HG03135 (cell line): ENCODE results near the gene UPK1B.

Experiments used
- ATAC-seq: cut with Tn5 transposase; IDR thresholded peaks from one replicate; pipeline ENCODE4 v1.9.1; 2021; ENCODE audit warnings: mild to moderate bottlenecking, moderate library complexity; ENCODE audit not compliant: unreplicated experiment

Gene UPK1B

DNA sequence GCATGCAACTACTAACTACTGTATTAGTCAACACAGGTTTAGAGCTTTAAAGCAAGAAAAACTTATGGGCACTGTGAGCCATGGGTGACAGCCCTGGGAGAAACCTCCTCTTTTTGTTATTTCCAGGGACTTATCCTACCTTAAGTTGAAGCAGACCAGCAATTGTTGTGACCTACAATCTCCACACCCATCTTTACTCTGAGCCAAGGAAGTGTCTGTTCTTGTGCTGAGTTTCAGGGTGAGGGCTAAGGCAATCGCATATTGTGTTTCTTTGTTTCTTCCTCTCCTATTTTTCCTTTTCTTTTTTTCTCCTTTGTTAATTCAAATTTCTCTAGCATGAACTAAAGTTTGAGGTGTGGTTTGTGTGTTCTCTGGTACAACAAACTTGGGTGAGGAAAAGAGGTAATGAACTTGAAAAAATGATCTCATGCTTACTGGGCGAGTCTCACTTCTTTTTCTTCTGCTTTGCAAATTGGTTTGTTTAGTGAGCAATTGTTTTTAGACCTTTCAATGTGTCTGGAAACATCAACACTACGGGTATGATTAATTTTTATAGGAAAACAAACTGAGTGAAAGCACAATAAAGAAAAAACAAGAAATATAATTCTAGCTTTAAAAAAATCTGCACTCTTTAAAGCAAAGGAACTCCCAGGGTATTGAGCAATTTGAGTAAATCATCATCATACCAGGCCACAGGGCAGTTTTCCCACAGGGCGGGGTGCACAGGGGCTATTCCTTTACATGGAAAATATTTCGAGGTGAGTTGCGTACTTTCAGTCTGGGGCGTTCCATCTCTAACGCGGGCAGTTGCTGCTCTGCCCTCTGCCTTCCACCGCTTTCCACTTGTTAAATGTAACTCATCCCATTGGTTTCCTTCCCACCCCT lies 2.7 kb downstream of the UPK1B start:
- ATAC-seq: no peak

DNA sequence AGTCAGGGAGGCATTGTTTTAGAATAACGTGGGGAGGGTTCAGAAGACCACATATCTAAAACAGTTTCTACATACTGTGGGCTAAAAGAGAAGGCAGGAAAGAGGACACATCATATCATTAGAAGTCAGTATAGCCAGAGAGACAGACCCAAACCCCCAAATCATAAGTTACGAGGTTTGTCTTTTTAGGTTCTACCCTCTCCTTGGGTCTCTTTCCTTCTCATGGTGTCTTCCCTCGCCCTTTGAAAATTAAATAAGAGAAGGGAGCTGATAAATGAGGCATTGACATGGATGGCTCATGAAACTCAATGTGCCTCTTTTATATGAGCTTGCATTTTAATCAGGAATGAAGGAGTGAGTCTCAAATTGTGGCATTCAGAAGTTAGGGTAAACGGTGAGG lies 3.4 kb downstream of the UPK1B start:
- no peak for ATAC-seq

DNA sequence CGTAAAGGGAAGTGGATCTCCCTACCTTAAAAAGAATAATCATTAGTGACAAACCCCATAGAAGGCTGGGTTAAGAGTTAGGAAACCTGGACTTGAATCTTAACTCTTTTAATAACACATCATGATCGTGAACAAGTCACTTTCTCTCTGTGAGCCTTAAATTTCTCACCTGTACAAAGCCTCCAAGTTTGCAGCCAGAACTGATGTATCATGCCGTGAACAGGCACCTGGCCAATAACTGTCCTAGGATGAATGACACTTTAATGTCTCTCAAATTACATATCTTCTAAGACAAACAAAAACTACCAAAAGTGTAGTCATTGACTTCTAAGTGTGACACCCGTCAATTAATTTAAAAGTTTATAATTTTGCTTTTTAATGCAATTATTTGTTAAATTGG lies 3.9 kb downstream of the UPK1B start:
- ATAC-seq: no peak

DNA sequence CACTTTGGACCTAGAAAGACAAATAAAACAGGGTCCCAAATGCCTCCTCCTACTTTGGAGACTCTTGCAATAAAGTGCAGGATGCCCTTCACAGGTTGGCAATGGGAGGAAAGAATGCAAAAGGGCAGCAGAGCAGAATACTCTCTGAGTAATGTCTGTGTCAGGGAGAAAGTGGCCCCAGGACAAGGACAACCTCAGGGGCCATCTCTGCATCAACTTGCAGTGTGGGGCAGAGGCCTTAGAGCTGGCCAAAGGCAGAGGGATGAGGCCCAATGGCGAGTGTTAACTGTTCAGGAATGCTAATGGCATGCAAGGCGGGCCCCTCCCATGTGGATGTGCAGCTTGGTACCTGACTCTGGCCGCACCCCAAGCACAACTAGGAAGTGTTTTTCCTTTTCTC lies 8.4 kb downstream of the UPK1B start:
- no peak for ATAC-seq

DNA sequence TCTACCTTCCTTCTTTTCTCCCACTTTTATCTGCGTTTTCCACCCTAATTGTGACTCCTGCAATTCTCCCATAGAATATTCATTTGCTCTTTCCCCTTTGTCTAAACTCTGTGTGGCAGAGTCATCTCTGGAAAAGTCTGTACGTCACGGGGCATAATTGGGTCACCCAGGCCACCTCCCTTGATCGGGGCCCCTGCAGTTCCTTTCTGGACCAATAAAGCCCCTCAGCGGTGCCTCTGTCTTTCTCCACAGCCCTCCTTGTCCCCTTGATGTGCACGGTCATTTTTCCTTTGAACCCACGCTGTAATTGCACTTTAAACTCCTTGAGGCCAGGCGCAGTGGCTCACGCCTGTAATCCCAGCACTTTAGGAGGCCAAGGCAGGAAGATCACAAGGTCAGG lies 10.7 kb downstream of the UPK1B start:
- ATAC-seq: no peak

DNA sequence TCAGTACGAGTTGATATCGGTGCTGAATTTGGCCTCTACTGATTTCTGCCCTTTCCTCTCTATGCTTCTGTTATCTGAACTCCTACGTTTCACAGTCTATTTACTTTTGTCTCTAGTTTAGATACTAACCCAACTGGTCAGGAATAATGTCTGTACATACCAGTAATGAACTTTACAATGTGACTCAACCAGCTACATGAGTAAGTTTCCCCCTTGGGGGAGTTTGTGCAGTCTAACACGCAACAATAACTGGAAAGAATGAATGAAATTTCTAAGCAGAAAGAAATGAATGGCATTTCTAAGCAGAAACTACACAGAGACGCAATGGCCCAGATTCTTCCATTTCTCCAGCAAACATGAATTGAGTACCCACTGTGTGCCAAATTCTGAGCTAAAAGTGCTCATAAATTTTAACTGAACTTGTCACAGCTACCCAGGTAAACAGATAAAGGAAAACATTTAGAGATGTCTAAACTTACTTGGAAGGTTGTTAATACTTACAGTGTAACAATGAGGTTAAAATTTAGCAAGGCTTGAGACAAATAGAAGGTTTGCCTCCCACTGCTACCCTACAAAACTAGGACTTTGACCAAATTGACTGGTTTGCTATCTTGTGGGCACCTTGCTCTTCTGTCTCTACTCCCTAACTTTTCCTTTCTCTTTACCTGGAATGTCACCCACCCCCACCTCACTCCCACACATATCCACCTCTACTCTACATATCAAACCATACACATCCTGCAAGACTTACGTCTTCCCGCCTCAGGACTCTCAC lies 11.6 kb downstream of the UPK1B start:
- ATAC-seq: no peak

DNA sequence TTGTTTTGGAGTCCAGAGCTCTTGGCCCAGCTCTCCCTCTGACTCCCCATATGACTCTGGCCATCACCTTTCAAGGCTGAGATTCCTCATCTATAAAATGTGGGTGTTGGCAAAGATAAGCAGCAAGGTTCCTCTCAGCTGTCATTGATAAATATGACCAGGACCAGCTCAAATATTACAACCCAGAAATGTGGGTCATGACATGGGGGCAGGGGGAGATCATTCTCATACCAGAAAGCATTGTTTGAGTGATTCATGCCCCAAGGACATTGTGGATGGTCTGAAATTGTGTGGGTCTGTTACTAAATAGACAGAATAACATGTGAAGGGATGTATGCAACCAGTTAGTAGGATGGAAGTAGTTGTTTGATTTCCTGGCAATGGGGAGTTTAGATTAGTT lies 13.9 kb downstream of the UPK1B start:
- no peak for ATAC-seq

DNA sequence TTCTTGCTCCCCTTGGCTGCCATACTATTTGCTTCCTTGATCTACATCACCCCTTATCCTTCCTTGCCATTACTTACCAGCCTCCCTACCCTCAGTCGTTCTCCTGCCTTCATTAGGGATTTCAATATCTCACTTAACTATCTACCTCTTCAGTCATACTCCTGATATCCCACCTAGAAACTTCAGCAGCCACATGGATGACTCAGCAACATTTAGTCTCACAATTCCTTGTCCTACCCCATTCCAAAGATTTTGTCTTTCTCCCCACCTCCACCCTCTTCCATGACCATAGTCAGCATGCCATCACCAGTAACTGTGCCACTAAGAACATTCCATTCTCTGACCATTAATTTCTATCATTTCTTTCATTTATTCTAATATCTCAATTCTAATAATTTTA lies 18.4 kb downstream of the UPK1B start:
- ATAC-seq: no peak

DNA sequence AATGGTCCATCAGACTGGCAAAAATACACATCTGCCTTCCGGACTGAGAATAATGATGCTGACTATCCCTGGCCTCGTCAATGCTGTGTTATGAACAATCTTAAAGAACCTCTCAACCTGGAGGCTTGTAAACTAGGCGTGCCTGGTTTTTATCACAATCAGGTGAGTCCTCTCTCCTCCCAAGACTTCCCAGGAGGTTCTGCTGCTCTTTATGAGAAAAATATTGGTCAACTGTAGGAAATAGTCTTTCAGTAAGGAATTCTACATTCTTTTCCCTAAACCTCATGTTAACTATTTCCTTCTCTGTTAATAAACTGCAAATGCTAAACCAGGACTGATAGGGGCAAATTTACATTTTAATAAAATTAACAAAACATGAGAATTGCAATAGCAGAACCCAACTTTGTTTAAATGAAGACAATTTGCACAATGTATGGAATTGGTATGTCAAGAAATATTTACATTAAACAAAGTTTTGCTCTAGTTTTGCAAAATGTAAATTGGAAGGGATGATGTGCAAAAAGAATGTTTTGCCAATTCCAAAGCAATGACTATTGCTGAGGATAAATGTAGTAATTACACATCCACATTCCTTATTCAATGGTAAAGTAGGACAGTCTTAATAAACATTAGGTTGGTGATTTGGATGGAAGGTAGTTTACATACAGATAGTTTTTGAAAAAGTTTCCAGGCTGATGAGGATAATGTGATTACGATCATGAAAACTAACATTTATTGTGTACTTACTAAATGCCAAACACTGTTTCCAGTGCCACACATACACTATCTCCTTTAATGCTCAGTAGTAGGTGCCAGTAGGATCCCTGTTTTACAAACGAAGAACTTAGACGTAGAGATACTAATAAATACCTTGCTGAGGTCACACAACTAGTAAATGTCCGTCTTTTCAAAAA lies 21.1 kb downstream of the UPK1B start:
- ATAC-seq: no peak

DNA sequence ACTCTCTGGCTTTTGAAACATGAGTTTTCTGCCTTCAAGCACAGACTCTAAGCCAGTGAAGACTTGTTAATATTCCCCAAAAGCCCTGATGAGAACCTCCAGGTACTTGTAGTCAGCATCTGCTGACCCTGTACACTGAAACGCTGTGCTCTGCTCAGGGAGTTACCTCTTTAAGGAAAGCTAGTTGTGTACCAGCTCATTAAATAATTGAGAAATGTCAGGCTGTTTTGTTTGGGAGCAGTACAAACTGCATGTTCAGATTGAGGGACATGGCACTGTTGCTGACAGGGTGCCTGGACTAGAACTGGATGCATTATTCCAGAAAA lies 21.7 kb downstream of the UPK1B start:
- no peak for ATAC-seq

DNA sequence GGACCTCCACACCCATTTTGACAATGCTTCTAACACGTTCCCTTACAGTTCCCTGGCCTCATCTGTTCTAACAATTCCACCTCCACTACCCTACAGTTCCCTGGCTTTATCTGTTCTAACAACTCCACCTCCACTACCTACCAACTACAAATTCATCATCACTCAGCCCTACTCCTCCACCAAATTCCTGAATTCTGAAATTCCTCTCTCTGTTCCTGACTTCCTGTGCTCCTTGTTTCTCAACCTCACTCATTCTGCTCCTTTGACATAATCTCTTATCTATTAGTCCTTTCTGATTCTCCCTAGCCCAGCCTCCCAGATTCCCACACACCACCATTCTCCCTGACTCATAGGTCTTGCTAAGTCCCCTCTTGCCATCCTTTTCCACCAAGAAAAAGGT lies 22.5 kb downstream of the UPK1B start:
- ATAC-seq: no peak

DNA sequence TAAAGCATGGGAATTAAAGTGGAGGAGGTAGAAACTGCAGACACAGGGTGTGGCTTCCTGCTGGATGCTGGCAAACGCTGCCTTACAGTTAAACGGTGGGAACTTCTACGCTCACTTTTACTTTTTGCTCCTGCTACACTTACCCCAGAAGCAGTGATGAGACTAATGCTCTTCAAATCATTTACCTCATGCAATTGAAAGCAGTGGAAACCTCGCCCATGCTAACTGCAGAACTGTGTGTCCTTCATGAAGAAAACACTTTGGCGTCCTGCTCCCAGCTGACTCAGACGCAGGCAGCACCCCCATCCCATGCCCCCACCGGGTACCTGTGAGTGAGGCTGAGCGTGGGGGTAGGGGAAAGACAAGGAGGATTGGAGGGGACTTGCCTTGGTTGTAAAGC lies 31.8 kb downstream of the UPK1B start:
- ATAC-seq: no peak

DNA sequence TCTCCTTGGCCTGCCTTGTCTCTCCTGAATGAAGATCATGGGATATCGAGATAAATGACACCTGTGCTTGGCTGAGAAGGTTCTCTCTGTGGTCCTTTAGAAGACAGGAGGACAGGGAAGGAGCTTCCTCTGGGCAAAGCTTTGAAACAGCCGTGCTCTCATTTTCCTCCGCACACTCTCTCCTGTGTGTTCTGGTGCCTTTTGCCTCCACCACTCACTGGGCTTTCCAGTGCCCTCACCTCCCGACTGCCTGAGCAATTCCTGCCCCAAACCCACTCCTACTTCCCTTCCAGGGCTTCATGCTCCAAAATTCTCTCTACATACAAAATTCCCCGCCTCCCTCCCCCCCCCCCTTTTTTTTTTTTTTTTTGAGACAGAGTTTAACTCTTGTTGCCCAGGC lies 32.3 kb downstream of the UPK1B start:
- ATAC-seq: no peak

DNA sequence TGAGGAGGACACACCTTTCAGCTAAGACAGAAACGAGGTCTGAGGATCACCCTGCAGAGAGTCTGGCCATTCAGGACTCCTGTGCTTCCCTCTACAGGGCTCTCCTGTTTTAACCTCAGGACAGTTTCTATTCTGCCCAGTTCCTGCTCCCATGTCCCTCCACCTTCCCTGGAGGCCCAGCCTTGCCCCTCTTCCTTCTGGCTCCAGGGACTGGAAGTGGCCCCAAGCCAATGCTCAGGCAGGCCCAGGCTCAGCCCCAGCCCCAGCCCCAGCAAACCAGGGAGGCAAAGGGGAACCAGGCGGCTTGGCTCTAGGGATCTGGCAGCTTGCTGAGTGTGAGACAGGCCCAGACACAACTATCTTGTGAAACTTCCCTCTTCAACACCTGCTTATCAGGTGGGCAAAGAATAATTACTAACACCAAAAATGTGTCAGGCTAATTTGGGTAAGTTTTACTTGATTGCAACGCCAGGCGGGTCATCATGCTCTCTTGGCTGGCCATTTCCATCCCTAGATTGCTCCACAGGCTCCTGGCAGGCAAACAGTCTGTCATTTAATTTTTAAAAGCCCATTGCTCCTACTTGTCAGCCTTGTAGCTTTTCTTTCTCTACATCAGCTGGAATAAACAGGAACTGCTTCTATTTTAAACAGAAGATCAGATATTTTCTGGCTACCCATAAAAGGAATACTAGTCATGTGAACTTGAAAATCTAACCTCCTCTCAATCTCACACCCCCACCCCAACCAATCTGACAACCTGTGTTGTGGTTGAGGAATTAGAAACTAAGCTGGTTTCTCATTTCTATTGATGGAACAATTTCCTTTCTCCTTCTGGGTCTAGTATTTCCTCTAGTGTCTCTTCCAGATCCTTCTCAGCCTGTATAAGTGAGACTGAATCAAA lies 33.5 kb downstream of the UPK1B start:
- ATAC-seq: no peak

DNA sequence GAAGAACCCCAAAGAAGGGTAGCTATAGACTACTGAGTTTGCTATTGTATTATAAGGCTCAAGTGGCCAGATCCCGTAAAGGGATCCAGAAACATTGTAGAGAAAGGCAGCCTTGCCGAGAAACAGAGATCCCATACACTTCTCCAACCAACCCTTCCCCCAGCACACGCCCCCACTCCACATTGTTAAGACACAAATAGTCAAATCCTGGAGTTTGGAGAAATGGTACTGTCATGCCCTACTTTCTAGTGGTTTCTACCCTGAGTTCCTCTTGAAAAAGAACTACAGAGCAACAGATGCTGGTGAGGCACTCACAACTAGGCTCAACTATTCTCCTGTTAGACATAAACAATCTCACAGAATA lies 34.1 kb downstream of the UPK1B start:
- no peak for ATAC-seq

DNA sequence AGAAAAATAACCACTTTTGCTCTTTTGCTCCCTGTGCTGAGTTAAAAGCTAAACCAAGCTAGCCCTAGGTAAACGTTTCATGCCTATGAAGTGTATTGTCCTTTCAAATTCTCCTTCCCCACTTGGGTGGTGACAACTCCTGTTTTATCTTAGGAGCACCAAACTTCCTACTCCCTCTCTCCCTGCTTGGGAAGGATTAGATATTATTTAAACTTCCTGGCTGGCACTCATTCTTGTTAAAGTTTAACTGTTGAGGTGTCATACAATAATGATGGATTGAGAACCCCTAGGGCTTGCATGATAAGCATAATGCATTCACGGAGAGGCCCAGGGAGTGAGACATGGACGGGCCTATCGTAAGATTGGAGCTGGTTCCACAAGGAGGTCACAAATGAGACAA lies 37.8 kb downstream of the UPK1B start:
- no peak for ATAC-seq

DNA sequence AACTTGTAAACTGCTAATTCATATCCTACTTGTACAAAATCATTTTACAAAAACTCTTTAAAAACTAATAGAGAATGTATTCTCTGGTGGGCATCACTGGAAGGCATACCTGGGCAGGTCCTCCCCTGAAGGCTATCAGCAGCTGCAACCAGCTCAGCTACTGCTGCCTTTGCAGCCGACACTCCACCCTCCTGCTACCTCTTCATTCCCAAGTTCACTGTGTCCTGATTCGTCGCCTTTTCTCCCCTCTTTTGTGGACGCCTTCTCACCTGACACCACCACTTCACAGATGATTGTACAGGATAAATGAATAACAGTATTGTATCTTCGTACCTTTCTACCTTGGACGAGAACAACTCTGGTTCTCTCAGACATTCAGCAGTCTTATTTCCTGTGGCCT lies 38.4 kb downstream of the UPK1B start:
- ATAC-seq: no peak

DNA sequence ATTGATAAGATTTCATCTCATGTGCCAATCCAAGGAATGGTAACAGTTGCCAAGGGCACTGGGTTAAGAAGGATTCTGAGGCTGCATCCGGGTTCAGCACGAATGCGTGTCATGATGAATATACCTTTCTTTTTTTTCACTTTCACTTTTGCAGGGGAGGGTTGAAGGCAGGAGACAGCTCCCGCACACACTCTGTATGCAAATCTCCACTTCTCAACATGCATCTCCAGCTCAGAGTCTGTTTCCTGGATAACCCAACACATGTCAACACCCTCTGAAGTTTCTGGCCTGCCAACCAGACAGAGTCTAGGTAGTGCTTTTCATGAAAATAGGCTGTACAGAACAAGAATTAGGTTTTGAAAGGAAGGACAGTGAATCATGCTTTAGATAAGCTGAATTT lies 45.7 kb downstream of the UPK1B start:
- ATAC-seq: peak; percentile 97

DNA sequence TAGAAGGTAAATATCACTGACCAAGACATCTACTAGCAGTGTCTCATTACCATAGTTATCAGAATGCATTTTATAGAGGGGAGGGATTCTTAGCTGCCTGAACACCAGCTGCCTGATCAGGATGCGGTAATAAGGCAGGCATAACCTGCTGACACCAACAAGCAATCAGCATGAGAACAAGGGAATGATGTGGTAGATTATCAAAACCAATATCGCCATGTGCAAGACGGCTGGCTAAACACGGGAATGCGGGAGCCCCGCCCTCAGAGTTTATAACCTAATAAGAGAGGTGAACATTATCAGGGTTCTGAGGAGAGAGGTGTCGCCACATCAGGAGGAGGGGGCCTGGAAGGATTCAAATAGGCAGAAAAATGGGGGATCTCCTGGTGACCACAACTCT lies 46.8 kb downstream of the UPK1B start:
- ATAC-seq: no peak

DNA sequence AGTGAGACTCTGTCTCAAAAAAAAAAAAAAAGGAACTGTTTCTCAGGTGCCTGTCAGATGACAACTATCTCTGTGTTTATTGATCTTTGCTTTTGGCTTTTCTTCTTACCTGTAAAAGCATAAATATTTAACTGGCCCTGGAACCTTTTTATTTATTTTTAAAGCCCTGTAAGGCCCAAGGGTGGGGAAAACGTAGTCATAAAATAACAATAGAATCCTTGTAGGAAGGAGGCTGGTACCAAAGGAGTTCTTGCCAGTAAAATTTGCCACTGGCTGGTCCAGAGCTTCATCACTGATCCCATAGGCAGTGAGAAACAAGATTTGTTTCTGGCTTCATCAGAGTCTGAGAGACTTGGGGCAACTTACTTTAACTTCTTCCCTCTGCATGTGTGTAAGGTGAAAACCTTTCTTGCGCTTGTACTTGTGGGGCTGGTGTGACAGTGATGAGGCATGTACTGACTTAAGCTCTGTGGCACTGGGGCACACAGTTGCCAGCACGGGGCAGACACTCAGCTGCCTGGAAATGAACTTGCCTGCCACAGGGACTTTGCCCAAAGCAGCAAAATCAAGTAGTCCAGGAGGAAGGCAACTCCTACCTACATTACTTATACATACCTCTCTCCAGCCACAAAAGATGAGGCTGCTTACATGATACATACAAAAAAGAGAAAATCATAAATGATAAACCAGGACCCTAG lies 47.7 kb downstream of the UPK1B start:
- no peak for ATAC-seq
